Germinal center (tissue), 1 donor: Measurements from ENCODE around the gene NCAM2.

ENCODE experiments used
- DNase-seq: peaks from one replicate; pipeline ENCODE4 v3.0.0; 2012; ENCODE audit warnings: mixed read lengths, low spot score

NCAM2 gene

GRCh38 chr21:20997636-20998455, at the start of gene NCAM2:
TSS of gene NCAM2 (plus strand) at chr21:20998409.
- DNase-seq: peak; percentile 15

GRCh38 chr21:20949884-20950283, 48.3 kb upstream of the NCAM2 start:
- no peak for DNase-seq

GRCh38 chr21:20965816-20966215, 32.4 kb upstream of the NCAM2 start:
- no peak for DNase-seq

GRCh38 chr21:20968391-20968790, 29.8 kb upstream of the NCAM2 start:
- DNase-seq: no peak

GRCh38 chr21:20970691-20971090, 27.5 kb upstream of the NCAM2 start:
- DNase-seq: no peak

GRCh38 chr21:20971296-20971921, 26.8 kb upstream of the NCAM2 start:
- DNase-seq: no peak

GRCh38 chr21:20994790-20995189, 3.4 kb upstream of the NCAM2 start:
- no peak for DNase-seq

GRCh38 chr21:20996421-20997310, 1.5 kb upstream of the NCAM2 start:
- no peak for DNase-seq

GRCh38 chr21:20997311-20997635, 936 bp upstream of the NCAM2 start:
- DNase-seq: no peak

GRCh38 chr21:20998456-20998789, 214 bp downstream of the NCAM2 start:
- no peak for DNase-seq

GRCh38 chr21:20998886-20999285, 677 bp downstream of the NCAM2 start:
- DNase-seq: no peak

- peak; percentile 14 for DNase-seq
Measured at GRCh38 chr21:20999659-21000058, 1.4 kb downstream of the NCAM2 start.

GRCh38 chr21:21000591-21001175, 2.5 kb downstream of the NCAM2 start:
- no peak for DNase-seq

- no peak for DNase-seq
Measured at GRCh38 chr21:21001591-21002100, 3.4 kb downstream of the NCAM2 start.

GRCh38 chr21:21002153-21002552, 3.9 kb downstream of the NCAM2 start:
- DNase-seq: no peak

GRCh38 chr21:21003701-21004100, 5.5 kb downstream of the NCAM2 start:
- DNase-seq: no peak

GRCh38 chr21:21007606-21008005, 9.4 kb downstream of the NCAM2 start:
- no peak for DNase-seq

GRCh38 chr21:21010228-21010627, 12.0 kb downstream of the NCAM2 start:
- DNase-seq: no peak

GRCh38 chr21:21010698-21011097, 12.5 kb downstream of the NCAM2 start:
- no peak for DNase-seq

GRCh38 chr21:21018821-21019220, 20.6 kb downstream of the NCAM2 start:
- DNase-seq: no peak

- no peak for DNase-seq
Measured at GRCh38 chr21:21019681-21020080, 21.5 kb downstream of the NCAM2 start.

GRCh38 chr21:21025742-21026141, 27.5 kb downstream of the NCAM2 start:
- no peak for DNase-seq
